ENCODE results near the gene C18orf32.

C18orf32 gene

DNA sequence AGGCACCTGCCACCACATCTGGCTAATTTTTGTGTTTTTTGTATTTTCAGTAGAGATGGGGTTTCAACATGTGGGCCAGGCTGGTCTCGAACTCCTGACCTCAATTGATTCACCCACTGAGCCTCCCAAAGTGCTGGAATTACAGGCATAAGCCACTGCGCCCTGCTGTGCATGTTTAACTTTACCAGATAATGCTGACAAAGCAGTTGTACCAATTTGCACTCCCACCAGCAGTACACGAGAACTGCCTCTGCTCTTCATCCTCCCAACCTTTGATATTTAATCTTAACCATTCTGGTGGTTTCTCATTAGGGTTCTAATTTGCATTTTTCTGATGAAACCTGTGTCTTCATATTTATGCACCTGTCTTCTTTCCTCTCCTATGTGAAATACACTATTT, 14.6 kb downstream of the C18orf32 start:
- ATAC-seq (ENCODE audit: low read depth) (no peak), DNase-seq (ENCODE audit: low spot score) (no peak)
- TF ChIP-seq, protein P1, sequence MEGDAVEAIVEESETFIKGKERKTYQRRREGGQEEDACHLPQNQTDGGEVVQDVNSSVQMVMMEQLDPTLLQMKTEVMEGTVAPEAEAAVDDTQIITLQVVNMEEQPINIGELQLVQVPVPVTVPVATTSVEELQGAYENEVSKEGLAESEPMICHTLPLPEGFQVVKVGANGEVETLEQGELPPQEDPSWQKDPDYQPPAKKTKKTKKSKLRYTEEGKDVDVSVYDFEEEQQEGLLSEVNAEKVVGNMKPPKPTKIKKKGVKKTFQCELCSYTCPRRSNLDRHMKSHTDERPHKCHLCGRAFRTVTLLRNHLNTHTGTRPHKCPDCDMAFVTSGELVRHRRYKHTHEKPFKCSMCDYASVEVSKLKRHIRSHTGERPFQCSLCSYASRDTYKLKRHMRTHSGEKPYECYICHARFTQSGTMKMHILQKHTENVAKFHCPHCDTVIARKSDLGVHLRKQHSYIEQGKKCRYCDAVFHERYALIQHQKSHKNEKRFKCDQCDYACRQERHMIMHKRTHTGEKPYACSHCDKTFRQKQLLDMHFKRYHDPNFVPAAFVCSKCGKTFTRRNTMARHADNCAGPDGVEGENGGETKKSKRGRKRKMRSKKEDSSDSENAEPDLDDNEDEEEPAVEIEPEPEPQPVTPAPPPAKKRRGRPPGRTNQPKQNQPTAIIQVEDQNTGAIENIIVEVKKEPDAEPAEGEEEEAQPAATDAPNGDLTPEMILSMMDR (IDR thresholded peaks at IDR 0.05; ENCODE audit: poor library complexity, severe bottlenecking): no peak
- Histone ChIP-seq H3K4me3 (ENCODE audit: severe bottlenecking) (no peak overlapping the region), H3K27me3 (ENCODE audit: insufficient read depth, poor library complexity, severe bottlenecking) (no peaks in the 10 kb centered on the region), H3K4me1 (ENCODE audit: insufficient read depth, poor library complexity, severe bottlenecking) (peaks cover 11% of the 10 kb centered on the region), H3K36me3 (ENCODE audit: low read depth) (no peaks in the 10 kb centered on the region), H3K27ac (ENCODE audit: poor library complexity, severe bottlenecking) (no peak overlapping the region), H3K9me3 (ENCODE audit: severe bottlenecking) (no peaks in the 10 kb centered on the region)

DNA sequence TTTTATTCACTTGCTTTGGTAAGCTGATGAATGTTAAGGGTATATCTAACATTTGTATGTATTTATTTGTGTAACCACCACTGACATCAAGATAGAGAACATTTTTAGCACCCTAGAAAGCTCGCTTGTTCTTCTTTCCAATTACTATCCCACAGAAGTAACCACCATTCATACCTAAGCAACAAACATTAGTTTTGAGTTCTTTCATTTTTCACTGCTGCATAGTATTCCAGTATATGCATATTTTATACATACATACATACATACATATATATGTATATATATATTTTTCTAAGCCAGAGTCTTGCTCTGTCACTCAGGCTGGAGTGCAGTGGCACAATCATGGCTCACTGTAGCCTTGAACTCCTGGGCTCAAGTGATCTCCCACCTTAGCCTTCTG, 15.5 kb downstream of the C18orf32 start:
- ATAC-seq (ENCODE audit: low read depth) (no peak), DNase-seq (ENCODE audit: low spot score) (no peak)
- H3K4me3 ChIP-seq (ENCODE audit: severe bottlenecking): no peak overlapping the region
- H3K4me1 ChIP-seq (ENCODE audit: insufficient read depth, poor library complexity, severe bottlenecking): peaks cover 2% of the 10 kb centered on the region
- H3K27me3 ChIP-seq (ENCODE audit: insufficient read depth, poor library complexity, severe bottlenecking): no peaks in the 10 kb centered on the region
- no peaks in the 10 kb centered on the region for H3K9me3 ChIP-seq (ENCODE audit: severe bottlenecking)
- no peaks in the 10 kb centered on the region for H3K36me3 ChIP-seq (ENCODE audit: low read depth)
- H3K27ac ChIP-seq (ENCODE audit: poor library complexity, severe bottlenecking): no peak overlapping the region
- TF ChIP-seq, protein P1 (IDR thresholded peaks at IDR 0.05; ENCODE audit: poor library complexity, severe bottlenecking): no peak

DNA sequence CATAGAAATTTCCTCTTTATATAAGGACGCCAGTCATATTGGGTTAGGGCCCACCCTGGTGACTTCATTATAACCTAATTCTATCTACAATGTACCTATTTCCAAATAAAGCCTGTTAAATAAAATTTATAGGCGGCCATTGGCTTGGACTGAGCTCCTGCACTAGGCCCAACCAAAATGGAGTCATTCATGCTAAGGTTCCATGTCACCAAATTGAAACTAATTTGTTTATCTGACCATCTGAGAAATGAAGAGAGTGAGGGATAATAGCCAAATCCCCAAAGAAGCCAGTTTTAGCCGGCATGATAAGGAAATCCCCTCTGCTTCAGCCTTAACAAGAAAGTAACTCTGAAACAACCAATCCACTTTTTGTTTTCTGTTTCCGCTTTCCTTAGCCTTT, 19.4 kb downstream of the C18orf32 start:
- DNase-seq (ENCODE audit: low spot score) (no peak), ATAC-seq (ENCODE audit: low read depth) (no peak)
- Histone ChIP-seq H3K4me3 (ENCODE audit: severe bottlenecking) (no peak overlapping the region), H3K27me3 (ENCODE audit: insufficient read depth, poor library complexity, severe bottlenecking) (no peaks in the 10 kb centered on the region), H3K4me1 (ENCODE audit: insufficient read depth, poor library complexity, severe bottlenecking) (no peaks in the 10 kb centered on the region), H3K9me3 (ENCODE audit: severe bottlenecking) (no peaks in the 10 kb centered on the region), H3K27ac (ENCODE audit: poor library complexity, severe bottlenecking) (no peak overlapping the region), H3K36me3 (ENCODE audit: low read depth) (no peaks in the 10 kb centered on the region)
- TF ChIP-seq, protein P1 (IDR thresholded peaks at IDR 0.05; ENCODE audit: poor library complexity, severe bottlenecking): no peak

DNA sequence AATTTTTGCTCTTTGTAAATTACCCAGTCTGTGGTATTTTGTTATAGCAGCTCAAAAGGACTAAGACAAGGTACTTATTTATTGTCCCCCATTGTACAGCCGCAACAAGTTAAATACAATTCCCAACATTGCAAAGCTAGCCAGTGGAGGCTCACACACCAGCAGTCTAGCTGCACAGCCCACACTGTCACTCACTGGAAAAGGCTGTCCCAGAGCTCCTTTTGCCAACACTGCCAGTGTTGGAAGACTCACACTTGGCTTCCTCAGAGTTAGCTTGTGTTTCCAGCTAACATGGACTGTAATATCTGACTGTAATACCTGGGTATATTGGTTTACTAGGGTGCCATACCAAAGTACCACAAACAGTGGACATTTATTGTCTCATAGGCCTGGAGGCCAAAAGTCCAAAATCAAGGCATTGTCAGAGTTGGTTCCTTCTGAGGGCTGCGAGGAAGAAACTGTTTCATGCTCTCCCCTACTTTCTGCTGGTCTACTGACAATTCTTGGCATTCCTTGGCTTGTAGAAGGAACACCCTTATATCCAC, 19.9 kb downstream of the C18orf32 start:
- TF ChIP-seq, protein P1 (IDR thresholded peaks at IDR 0.05; ENCODE audit: poor library complexity, severe bottlenecking): no peak
- Histone ChIP-seq H3K4me1 (ENCODE audit: insufficient read depth, poor library complexity, severe bottlenecking) (no peaks in the 10 kb centered on the region), H3K36me3 (ENCODE audit: low read depth) (no peaks in the 10 kb centered on the region), H3K27me3 (ENCODE audit: insufficient read depth, poor library complexity, severe bottlenecking) (no peaks in the 10 kb centered on the region), H3K9me3 (ENCODE audit: severe bottlenecking) (no peaks in the 10 kb centered on the region), H3K4me3 (ENCODE audit: severe bottlenecking) (no peak overlapping the region), H3K27ac (ENCODE audit: poor library complexity, severe bottlenecking) (no peak overlapping the region)
- ATAC-seq (ENCODE audit: low read depth) (no peak), DNase-seq (ENCODE audit: low spot score) (no peak)

DNA sequence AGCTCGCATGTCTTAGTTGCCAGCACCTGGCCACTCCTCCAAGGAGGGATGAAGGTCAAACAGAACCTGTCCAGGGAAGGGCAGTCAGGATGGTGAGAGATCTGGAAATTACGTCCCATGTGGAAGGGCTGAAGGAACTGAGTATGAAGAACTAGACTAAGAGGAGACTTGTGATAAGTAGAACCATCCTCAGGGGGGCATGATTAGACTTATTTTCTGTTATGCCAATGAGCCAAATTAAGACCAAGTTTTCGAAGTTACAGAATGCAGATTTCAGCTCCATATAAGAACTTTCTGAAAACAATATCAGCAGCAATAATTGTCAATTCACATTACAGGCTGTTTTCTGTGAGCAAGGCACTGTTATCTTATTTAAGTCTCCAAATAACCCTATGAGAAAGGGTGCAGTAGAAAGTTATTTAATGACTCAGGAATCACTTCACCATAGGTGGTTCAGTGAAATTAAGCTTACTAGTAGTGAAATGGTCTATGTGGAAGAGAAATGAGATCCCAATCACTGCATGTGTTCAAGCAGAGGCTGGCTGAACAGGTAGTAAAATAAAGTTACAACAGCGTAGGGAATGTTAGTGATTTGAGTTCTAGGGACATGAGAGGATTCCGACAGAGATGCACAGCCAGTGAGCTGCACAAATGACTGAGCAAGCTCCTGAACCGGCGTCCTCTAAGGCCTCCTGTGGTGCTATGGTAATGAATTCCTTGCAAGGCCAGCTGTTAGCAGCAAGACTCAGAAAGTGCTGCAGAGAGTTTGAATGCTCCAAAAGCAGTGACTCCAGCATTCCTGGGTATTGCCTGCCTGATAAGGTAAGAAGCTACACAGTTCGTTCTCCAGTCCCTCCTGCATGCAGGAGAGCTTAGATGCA, 22.1 kb downstream of the C18orf32 start:
- no peak for DNase-seq (ENCODE audit: low spot score)
- no peak for ATAC-seq (ENCODE audit: low read depth)
- Histone ChIP-seq H3K36me3 (ENCODE audit: low read depth) (no peaks in the 10 kb centered on the region), H3K27ac (ENCODE audit: poor library complexity, severe bottlenecking) (no peak overlapping the region), H3K4me3 (ENCODE audit: severe bottlenecking) (no peak overlapping the region), H3K4me1 (ENCODE audit: insufficient read depth, poor library complexity, severe bottlenecking) (no peaks in the 10 kb centered on the region), H3K9me3 (ENCODE audit: severe bottlenecking) (no peaks in the 10 kb centered on the region), H3K27me3 (ENCODE audit: insufficient read depth, poor library complexity, severe bottlenecking) (no peaks in the 10 kb centered on the region)
- TF ChIP-seq, protein P1 (IDR thresholded peaks at IDR 0.05; ENCODE audit: poor library complexity, severe bottlenecking): peak; percentile 23
